ENCODE measurements around the gene C20orf144. TPM values are rescaled to one million over a fixed set of nuclear protein-coding genes. Genes with fewer than 3 reads are reported as not detected.

The C20orf144 gene
- total RNA-seq, 4 donors from 2014 or later = not detected

DNA sequence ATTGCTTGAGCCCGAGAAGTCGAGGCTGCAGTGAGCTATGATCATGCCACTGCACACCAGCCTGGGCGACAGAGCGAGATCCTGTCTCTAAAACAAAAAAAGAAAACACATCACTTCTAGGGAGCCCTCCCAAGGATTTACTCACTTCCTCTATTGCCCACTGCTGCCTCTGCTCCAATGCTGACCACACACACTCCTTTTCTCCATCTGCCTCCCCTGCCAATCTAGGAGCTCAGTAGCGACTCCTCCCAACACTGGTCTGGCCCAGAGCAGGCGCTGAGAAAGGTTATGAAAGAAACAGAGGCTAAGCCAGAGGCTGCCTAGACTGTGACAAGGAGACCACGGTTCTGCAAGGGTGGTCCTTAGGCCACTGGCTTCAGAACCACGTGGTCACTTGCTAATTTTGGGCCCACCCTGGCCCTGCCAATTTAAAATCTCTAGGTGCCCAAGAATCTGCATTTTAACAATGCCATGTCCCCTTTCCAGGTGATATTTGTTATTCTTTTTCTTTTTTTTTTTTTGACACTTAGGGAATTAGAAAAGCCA, 25.3 kb downstream of the C20orf144 start:
- 71 to 78% methylated on average over 8 of the region's 8 CpGs for WGBS, 2 donors
- TF ChIP-seq POLR2A (IDR thresholded peaks at IDR 0.05) = no peak
- TF ChIP-seq, protein P1, sequence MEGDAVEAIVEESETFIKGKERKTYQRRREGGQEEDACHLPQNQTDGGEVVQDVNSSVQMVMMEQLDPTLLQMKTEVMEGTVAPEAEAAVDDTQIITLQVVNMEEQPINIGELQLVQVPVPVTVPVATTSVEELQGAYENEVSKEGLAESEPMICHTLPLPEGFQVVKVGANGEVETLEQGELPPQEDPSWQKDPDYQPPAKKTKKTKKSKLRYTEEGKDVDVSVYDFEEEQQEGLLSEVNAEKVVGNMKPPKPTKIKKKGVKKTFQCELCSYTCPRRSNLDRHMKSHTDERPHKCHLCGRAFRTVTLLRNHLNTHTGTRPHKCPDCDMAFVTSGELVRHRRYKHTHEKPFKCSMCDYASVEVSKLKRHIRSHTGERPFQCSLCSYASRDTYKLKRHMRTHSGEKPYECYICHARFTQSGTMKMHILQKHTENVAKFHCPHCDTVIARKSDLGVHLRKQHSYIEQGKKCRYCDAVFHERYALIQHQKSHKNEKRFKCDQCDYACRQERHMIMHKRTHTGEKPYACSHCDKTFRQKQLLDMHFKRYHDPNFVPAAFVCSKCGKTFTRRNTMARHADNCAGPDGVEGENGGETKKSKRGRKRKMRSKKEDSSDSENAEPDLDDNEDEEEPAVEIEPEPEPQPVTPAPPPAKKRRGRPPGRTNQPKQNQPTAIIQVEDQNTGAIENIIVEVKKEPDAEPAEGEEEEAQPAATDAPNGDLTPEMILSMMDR (IDR thresholded peaks at IDR 0.05) = no peak
- no peak overlapping the region for H3K4me3 ChIP-seq (ENCODE audit: low read depth, poor library complexity, severe bottlenecking)
- DNase-seq (ENCODE audit: low spot score in 2 of 2) = no peak
- intact Hi-C loops (cut with DNase I; ENCODE audit: low total_unique reads) = no loop called here

DNA sequence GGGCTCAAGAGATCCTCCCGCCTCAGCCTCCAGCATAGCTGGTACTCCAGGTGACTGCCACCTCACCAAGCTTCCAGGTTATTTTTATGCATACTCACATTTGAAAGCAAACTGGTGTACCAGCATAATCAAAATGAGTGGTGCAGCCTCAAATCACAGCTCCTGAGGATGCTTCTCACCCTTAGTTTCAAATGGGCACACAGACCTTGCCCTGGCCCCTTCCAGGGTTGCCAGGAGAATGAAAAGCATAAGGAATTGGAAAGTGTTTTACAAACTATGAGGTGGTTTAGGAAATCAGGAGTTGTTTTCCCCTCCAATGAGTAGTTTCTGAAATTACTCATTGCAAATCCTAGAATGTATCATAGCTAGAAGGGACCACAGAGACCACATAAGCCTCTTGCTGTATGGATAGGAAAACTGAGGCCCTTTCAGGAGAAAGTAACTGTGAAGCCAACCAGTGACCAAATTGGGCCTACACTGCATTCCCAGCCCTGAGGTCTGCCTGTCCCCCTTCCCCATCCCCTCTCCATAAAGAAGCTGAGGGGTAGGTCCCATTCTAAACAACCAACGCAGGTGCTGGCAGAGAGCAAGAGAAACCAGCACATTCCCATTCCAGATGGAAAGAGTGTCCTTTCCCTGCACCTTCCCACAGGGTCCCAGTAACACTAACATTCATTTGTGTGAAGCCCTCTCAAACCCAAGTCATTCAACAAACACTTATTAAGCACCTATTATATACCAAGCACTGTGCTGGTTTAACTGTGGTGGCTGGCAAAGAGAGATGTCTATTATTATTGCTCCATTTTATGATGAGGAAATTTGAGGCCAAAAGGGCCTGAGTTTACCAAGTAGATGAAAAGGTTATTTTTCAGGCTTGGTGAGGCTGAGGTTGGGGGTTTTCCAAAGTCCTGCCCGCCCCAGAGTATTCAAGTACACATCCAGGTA, 26.1 kb downstream of the C20orf144 start:
- 86 to 95% methylated on average over 3 of the region's 3 CpGs for WGBS, 2 donors
- no peak overlapping the region for H3K4me3 ChIP-seq (ENCODE audit: low read depth, poor library complexity, severe bottlenecking)
- DNase-seq (ENCODE audit: low spot score in 2 of 2) = no peak
- TF ChIP-seq, protein P1 (IDR thresholded peaks at IDR 0.05) = no peak
- no peak for TF ChIP-seq POLR2A (IDR thresholded peaks at IDR 0.05)
- intact Hi-C loops (cut with DNase I; ENCODE audit: low total_unique reads) = no loop called here

DNA sequence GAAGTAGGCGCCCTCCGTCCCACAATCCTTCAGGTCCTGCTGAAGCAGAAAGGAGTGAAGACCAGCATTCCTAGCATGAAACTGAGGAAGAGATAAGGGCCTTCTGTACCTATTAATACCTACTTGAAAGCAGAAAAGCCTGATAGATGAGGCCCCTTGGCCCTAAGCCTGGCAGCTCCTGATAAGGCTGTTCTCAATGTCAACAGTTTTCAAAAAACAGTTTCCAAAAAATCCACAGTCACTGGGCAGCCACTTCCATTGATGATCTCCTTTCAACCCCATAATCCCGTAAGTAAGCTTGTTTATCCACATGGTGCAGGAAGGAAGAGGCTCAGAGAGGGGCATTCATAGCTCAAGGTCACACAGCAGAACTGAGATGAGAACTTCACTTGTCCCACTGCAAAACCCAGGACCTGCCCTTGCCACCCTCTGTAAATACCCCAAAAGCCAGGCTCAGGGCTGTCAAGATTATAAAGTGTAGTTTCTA, 26.9 kb downstream of the C20orf144 start:
- 94 to 95% methylated on average over 3 of the region's 3 CpGs for WGBS, 2 donors
- H3K4me3 ChIP-seq (ENCODE audit: low read depth, poor library complexity, severe bottlenecking) = no peak overlapping the region
- intact Hi-C loops (cut with DNase I; ENCODE audit: low total_unique reads) = no loop called here
- DNase-seq (ENCODE audit: low spot score in 2 of 2) = no peak
- TF ChIP-seq POLR2A (IDR thresholded peaks at IDR 0.05) = no peak
- TF ChIP-seq, protein P1 (IDR thresholded peaks at IDR 0.05) = no peak

DNA sequence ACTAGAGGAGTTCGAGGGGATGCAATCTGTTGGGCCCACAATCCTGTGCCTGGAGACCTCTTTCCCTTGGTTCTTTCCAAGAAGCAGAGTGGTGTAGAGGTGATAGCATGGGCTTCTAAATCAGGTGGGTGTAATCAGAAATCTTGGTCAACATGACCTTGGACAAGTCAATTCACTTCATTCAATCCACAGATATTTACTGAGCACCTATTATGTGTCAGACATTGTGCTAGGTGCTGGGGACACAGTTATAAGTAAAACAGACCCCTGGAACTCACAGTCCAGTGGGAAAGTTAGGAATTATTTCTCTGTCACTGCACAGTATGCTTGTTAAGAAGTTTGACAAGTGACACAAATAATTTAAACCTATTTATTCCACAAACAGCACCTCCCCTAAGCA, 27.4 kb downstream of the C20orf144 start:
- no peak overlapping the region for H3K4me3 ChIP-seq (ENCODE audit: low read depth, poor library complexity, severe bottlenecking)
- DNase-seq (ENCODE audit: low spot score in 2 of 2) = no peak
- intact Hi-C loops (cut with DNase I; ENCODE audit: low total_unique reads) = no loop called here
- 96 to 100% methylated on average over 1 of the region's 1 CpG for WGBS, 2 donors
- no peak for TF ChIP-seq POLR2A (IDR thresholded peaks at IDR 0.05)
- TF ChIP-seq, protein P1 (IDR thresholded peaks at IDR 0.05) = no peak

DNA sequence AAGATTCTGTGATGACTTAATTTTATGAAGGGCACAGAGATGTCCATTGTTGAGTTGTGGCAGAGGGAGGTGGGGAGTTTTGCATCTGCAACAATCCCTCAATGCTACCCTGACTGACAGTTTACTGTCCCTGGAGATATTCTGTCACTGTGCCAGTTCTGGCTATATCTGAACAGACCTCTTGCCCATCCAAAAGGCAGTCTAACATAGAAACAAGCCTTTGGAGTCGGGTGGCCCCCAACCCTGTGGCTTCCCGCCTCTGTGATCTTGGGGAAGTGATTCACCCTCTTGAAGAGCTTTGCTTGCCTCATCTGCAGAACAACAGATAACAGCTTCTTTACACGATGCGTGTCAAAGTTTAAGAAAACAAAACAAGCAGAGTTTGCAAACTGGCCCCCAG, 27.8 kb downstream of the C20orf144 start:
- H3K4me3 ChIP-seq (ENCODE audit: low read depth, poor library complexity, severe bottlenecking) = no peak overlapping the region
- WGBS, 2 donors = 47 to 55% methylated on average over 4 of the region's 4 CpGs
- DNase-seq (ENCODE audit: low spot score in 2 of 2) = no peak
- TF ChIP-seq, protein P1 (IDR thresholded peaks at IDR 0.05) = no peak
- no peak for TF ChIP-seq POLR2A (IDR thresholded peaks at IDR 0.05)
- intact Hi-C loops (cut with DNase I; ENCODE audit: low total_unique reads) = no loop called here
